Limb (tissue), 2 donors: Measurements from ENCODE around the gene HOXD3.
A peak's percentile ranks its signal among the peaks of the same experiment; 100 is the strongest.

ENCODE experiments used
- DNase-seq, 2 donors: peaks; one replicate each; pipeline ENCODE4 v3.0.0-alpha.2; 2016; ENCODE audit errors: extremely low spot score in 2 of 2

The HOXD3 gene

GRCh38 chr2:176175709-176176607 is 18.9 kb downstream of the HOXD3 start:
- DNase-seq, result no peak

GRCh38 chr2:176177580-176178037 is 20.5 kb downstream of the HOXD3 start:
- DNase-seq, result no peak

GRCh38 chr2:176178038-176178756 is 21.1 kb downstream of the HOXD3 start:
- peak in 1 of 2 donors; percentile 74 for DNase-seq

- no peak for DNase-seq
Measured at GRCh38 chr2:176178757-176179295, 21.7 kb downstream of the HOXD3 start.

GRCh38 chr2:176181551-176181950 is 24.4 kb downstream of the HOXD3 start:
- no peak for DNase-seq

GRCh38 chr2:176182671-176183070 is 25.6 kb downstream of the HOXD3 start:
- DNase-seq, result no peak

GRCh38 chr2:176184749-176185148 is 27.6 kb downstream of the HOXD3 start:
- no peak for DNase-seq

- no peak for DNase-seq
Measured at GRCh38 chr2:176186024-176186423, 28.9 kb downstream of the HOXD3 start.

- no peak for DNase-seq
Measured at GRCh38 chr2:176187200-176187898, 30.2 kb downstream of the HOXD3 start.

- DNase-seq, result peak in 1 of 2 donors; percentile 72
Measured at GRCh38 chr2:176187899-176188773, 31.0 kb downstream of the HOXD3 start, which contains the start of gene HOXD1. HOXD1 (plus strand) TSS chr2:176188668; CDS start chr2:176188802, 134 bp downstream.

- peak in 1 of 2 donors; percentile 65 for DNase-seq
Measured at GRCh38 chr2:176188774-176189680, 31.9 kb downstream of the HOXD3 start.

GRCh38 chr2:176189681-176190641 is 32.9 kb downstream of the HOXD3 start:
- DNase-seq, result peak in 1 of 2 donors; percentile 57

- DNase-seq, result no peak
Measured at GRCh38 chr2:176192351-176192750, 35.2 kb downstream of the HOXD3 start.

- no peak for DNase-seq
Measured at GRCh38 chr2:176193048-176193447, 35.9 kb downstream of the HOXD3 start.

GRCh38 chr2:176199902-176200301 is 42.8 kb downstream of the HOXD3 start:
- DNase-seq, result no peak

- DNase-seq, result no peak
Measured at GRCh38 chr2:176200971-176201370, 43.9 kb downstream of the HOXD3 start.

GRCh38 chr2:176202491-176202890 is 45.4 kb downstream of the HOXD3 start:
- no peak for DNase-seq

- no peak for DNase-seq
Measured at GRCh38 chr2:176205126-176205525, 48.0 kb downstream of the HOXD3 start.
